ENCODE data around the gene ZNF35.
"Not testable (repeated sequence)": the region's sequence is repeated elsewhere in the genome, so short reads cannot be mapped to it uniquely, and the experiment has no call there.

Gene ZNF35

GRCh38 chr3:44648564-44649229, at the start of gene ZNF35:
TSS of gene ZNF35 (plus strand) at chr3:44648732. CDS start at chr3:44651068, 2,336 bp downstream.
- DNase-seq = peak; percentile 4

- DNase-seq = no peak
These were observed 46.8 kb upstream of the ZNF35 start for GRCh38 chr3:44601749-44602148.

GRCh38 chr3:44612678-44613077, 35.9 kb upstream of the ZNF35 start:
- no peak for DNase-seq

GRCh38 chr3:44624749-44625480, 23.6 kb upstream of the ZNF35 start, which contains the start of gene ZNF197:
TSS of gene ZNF197 (plus strand) at chr3:44625036. CDS start at chr3:44629155, 4,119 bp downstream.
- peak; percentile 32 for DNase-seq

- no peak for DNase-seq
These were observed 19.8 kb upstream of the ZNF35 start for GRCh38 chr3:44628716-44629115.

GRCh38 chr3:44632193-44632592, 16.3 kb upstream of the ZNF35 start:
- no peak for DNase-seq

GRCh38 chr3:44642337-44642736, 6.2 kb upstream of the ZNF35 start:
- no peak for DNase-seq

GRCh38 chr3:44643024-44643423, 5.5 kb upstream of the ZNF35 start:
- no peak for DNase-seq

- DNase-seq = no peak
These were observed 761 bp upstream of the ZNF35 start for GRCh38 chr3:44647771-44648170.

GRCh38 chr3:44649709-44650108, 1.2 kb downstream of the ZNF35 start:
- no peak for DNase-seq

GRCh38 chr3:44654039-44654438, 5.5 kb downstream of the ZNF35 start:
- DNase-seq = no peak

GRCh38 chr3:44659015-44659414, 10.5 kb downstream of the ZNF35 start:
- DNase-seq = no peak

GRCh38 chr3:44659434-44659833, 10.9 kb downstream of the ZNF35 start:
- DNase-seq = no peak

GRCh38 chr3:44661189-44661588, 12.7 kb downstream of the ZNF35 start:
- no peak for DNase-seq

- no peak for DNase-seq
These were observed 16.6 kb downstream of the ZNF35 start for GRCh38 chr3:44665173-44665572.

GRCh38 chr3:44666346-44666745, 17.8 kb downstream of the ZNF35 start:
- DNase-seq = no peak

GRCh38 chr3:44669760-44670159, 21.2 kb downstream of the ZNF35 start:
- DNase-seq = no peak

- DNase-seq = not testable (repeated sequence)
These were observed 24.9 kb downstream of the ZNF35 start for GRCh38 chr3:44673466-44673865.

GRCh38 chr3:44674211-44674610, 25.7 kb downstream of the ZNF35 start:
- DNase-seq = no peak

- DNase-seq = no peak
These were observed 30.1 kb downstream of the ZNF35 start for GRCh38 chr3:44678480-44679116.

GRCh38 chr3:44680921-44681455, 32.5 kb downstream of the ZNF35 start:
- no peak for DNase-seq

- no peak for DNase-seq
These were observed 33.8 kb downstream of the ZNF35 start for GRCh38 chr3:44682182-44682896.
